SK-N-SH treated with all-trans-retinoic acid at 6 μM for 48 hours (cell line): ENCODE results near the gene ZNF148.

Experiments
- ATAC-seq: fragments of 200-7000 bp; cut with Tn5 transposase; 3 replicates; pipeline ENCODE4 v1.9.1; 2020; ENCODE audit warnings: mild to moderate bottlenecking, moderate library complexity
- ARNTL ChIP-seq: fragments of 450-650 bp; formaldehyde crosslinking; IDR thresholded peaks from 2 replicates; pipeline ENCODE4 v1.5.0; 2020; ENCODE audit warnings: low read depth, mild to moderate bottlenecking, moderate library complexity, borderline replicate concordance
- CREB5 ChIP-seq: fragments of 250-450 bp; sonication (Bioruptor Pico); IDR thresholded peaks from 2 replicates; pipeline ENCODE4 v1.5.1; 2020; ENCODE audit warnings: low read depth, mild to moderate bottlenecking, moderate library complexity
- CSDC2 ChIP-seq: fragments of 250-450 bp; sonication (Bioruptor Pico); IDR thresholded peaks from 2 replicates; pipeline ENCODE4 v1.5.0; 2020; ENCODE audit warnings: mild to moderate bottlenecking, moderate library complexity
- CSRNP3 ChIP-seq: fragments of 250-450 bp; sonication (Bioruptor Pico); IDR thresholded peaks from 2 replicates; pipeline ENCODE4 v1.5.1; 2021; ENCODE audit warnings: mild to moderate bottlenecking, moderate library complexity
- ESRRG ChIP-seq: fragments of 250-450 bp; sonication (Bioruptor Pico); IDR thresholded peaks from 2 replicates; pipeline ENCODE4 v1.6.1; 2021; ENCODE audit warnings: mild to moderate bottlenecking
- GLIS3 ChIP-seq: fragments of 250-450 bp; sonication (Bioruptor Pico); IDR thresholded peaks from 2 replicates; pipeline ENCODE4 v1.5.0; 2020; ENCODE audit warnings: mild to moderate bottlenecking, moderate library complexity
- ISL1 ChIP-seq: fragments of 250-450 bp; sonication (Bioruptor Pico); IDR thresholded peaks from 2 replicates; pipeline ENCODE4 v2.1.2; 2022; ENCODE audit warnings: mild to moderate bottlenecking, moderate library complexity
- OSR1 ChIP-seq: fragments of 250-450 bp; sonication (Bioruptor Pico); IDR thresholded peaks from 2 replicates; pipeline ENCODE4 v1.8.0; 2022; ENCODE audit warnings: moderate library complexity, mild to moderate bottlenecking, inconsistent platforms
- POU6F1 ChIP-seq: fragments of 250-450 bp; sonication (Bioruptor Pico); IDR thresholded peaks from 2 replicates; pipeline ENCODE4 v1.8.0; 2021; ENCODE audit warnings: low read depth, mild to moderate bottlenecking, moderate library complexity, borderline replicate concordance
- PPARA ChIP-seq: fragments of 250-450 bp; sonication (Bioruptor Pico); IDR thresholded peaks from 2 replicates; pipeline ENCODE4 v1.5.0; 2020; ENCODE audit warnings: mild to moderate bottlenecking, borderline replicate concordance
- RARB ChIP-seq: fragments of 250-450 bp; sonication (Bioruptor Pico); IDR thresholded peaks from 2 replicates; pipeline ENCODE4 v1.8.0; 2021; ENCODE audit warnings: mild to moderate bottlenecking, moderate library complexity
- SNAI2 ChIP-seq: fragments of 250-450 bp; sonication (Bioruptor Pico); IDR thresholded peaks from 2 replicates; pipeline ENCODE4 v1.5.0; 2020; ENCODE audit warnings: mild to moderate bottlenecking, moderate library complexity
- TCF4 ChIP-seq: fragments of 250-450 bp; sonication (Bioruptor Pico); IDR thresholded peaks from 2 replicates; pipeline ENCODE4 v1.8.0; 2021; ENCODE audit warnings: mild to moderate bottlenecking, moderate library complexity, borderline replicate concordance
- TOX ChIP-seq: fragments of 250-450 bp; sonication (Bioruptor Pico); IDR thresholded peaks from 2 replicates; pipeline ENCODE4 v1.8.0; 2021; ENCODE audit warnings: mild to moderate bottlenecking, moderate library complexity, borderline replicate concordance
- TSHZ2 ChIP-seq: fragments of 250-450 bp; sonication (Bioruptor Pico); IDR thresholded peaks from 2 replicates; pipeline ENCODE4 v1.5.0; 2020; ENCODE audit warnings: mild to moderate bottlenecking, moderate library complexity
- ZC3H10 ChIP-seq: fragments of 250-450 bp; sonication (Bioruptor Pico); IDR thresholded peaks from 2 replicates; pipeline ENCODE4 v1.5.1; 2021; ENCODE audit warnings: mild to moderate bottlenecking, moderate library complexity
- ZFP3 ChIP-seq: fragments of 250-450 bp; sonication (Bioruptor Pico); IDR thresholded peaks from 2 replicates; pipeline ENCODE4 v1.5.0; 2020; ENCODE audit warnings: mild to moderate bottlenecking, moderate library complexity
- ZFP30 ChIP-seq: fragments of 450-650 bp; formaldehyde crosslinking; IDR thresholded peaks from 2 replicates; pipeline ENCODE4 v1.5.0; 2022; ENCODE audit warnings: mild to moderate bottlenecking, moderate library complexity
- ZNF565 ChIP-seq: fragments of 450-650 bp; formaldehyde crosslinking; conservative IDR thresholded peaks from 2 replicates; pipeline ENCODE4 v1.5.0; 2020; ENCODE audit warnings: low read depth, mild to moderate bottlenecking, moderate library complexity
- ZNF70 ChIP-seq: fragments of 450-650 bp; formaldehyde crosslinking; IDR thresholded peaks from 2 replicates; pipeline ENCODE4 v1.5.0; 2020; ENCODE audit warnings: mild to moderate bottlenecking, moderate library complexity
- ZNF8 ChIP-seq: fragments of 450-650 bp; formaldehyde crosslinking; IDR thresholded peaks from 2 replicates; pipeline ENCODE4 v1.5.0; 2020; ENCODE audit warnings: mild to moderate bottlenecking, moderate library complexity

Gene ZNF148

GRCh38 chr3:125386811-125387210 is 11.7 kb upstream of the ZNF148 start:
- no peak for ATAC-seq
- TF ChIP-seq OSR1 (CRISPR knock-in tag) (no peak), ZFP3 (no peak), SNAI2 (CRISPR knock-in tag) (no peak)

GRCh38 chr3:125383744-125384143 is 8.6 kb upstream of the ZNF148 start:
- TF ChIP-seq ZFP30 (CRISPR knock-in tag): no peak
- TF ChIP-seq POU6F1 (CRISPR knock-in tag): no peak
- TF ChIP-seq CSRNP3 (CRISPR knock-in tag): no peak
- TF ChIP-seq CREB5 (CRISPR knock-in tag): no peak
- TF ChIP-seq ZNF8: no peak
- no peak for TF ChIP-seq ISL1
- no peak for TF ChIP-seq ZNF70 (CRISPR knock-in tag)
- no peak for TF ChIP-seq ESRRG (CRISPR knock-in tag)
- no peak for TF ChIP-seq ZC3H10 (CRISPR knock-in tag)
- TF ChIP-seq SNAI2 (CRISPR knock-in tag): no peak
- TF ChIP-seq RARB: no peak
- TF ChIP-seq CSDC2 (CRISPR knock-in tag): no peak
- TF ChIP-seq TSHZ2 (CRISPR knock-in tag): no peak
- no peak for TF ChIP-seq ARNTL (CRISPR knock-in tag)
- no peak for TF ChIP-seq OSR1 (CRISPR knock-in tag)
- TF ChIP-seq ZNF565 (CRISPR knock-in tag): no peak
- TF ChIP-seq TCF4 (CRISPR knock-in tag): no peak
- TF ChIP-seq TOX (CRISPR knock-in tag): no peak
- TF ChIP-seq GLIS3: no peak
- ATAC-seq: no peak

GRCh38 chr3:125382298-125382697 is 7.2 kb upstream of the ZNF148 start:
- TF ChIP-seq TSHZ2 (CRISPR knock-in tag): no peak
- TF ChIP-seq ARNTL (CRISPR knock-in tag): no peak
- no peak for TF ChIP-seq PPARA
- TF ChIP-seq ZNF8: no peak
- no peak for TF ChIP-seq CSRNP3 (CRISPR knock-in tag)
- no peak for TF ChIP-seq ZC3H10 (CRISPR knock-in tag)
- TF ChIP-seq, all 23 proteins: peak for 0
- ATAC-seq: no peak; the same call in 2 of the 3 replicates
